ENCODE data around the gene N4BP3.
"Not testable (repeated sequence)": the region's sequence is repeated elsewhere in the genome, so short reads cannot be mapped to it uniquely, and the experiment has no call there.

Gene N4BP3

GRCh38 chr5:178123094-178123965, 10.0 kb downstream of the N4BP3 start:
- no peak for DNase-seq

- DNase-seq, result no peak
Measured at GRCh38 chr5:178123966-178124925, 10.9 kb downstream of the N4BP3 start.

DNA sequence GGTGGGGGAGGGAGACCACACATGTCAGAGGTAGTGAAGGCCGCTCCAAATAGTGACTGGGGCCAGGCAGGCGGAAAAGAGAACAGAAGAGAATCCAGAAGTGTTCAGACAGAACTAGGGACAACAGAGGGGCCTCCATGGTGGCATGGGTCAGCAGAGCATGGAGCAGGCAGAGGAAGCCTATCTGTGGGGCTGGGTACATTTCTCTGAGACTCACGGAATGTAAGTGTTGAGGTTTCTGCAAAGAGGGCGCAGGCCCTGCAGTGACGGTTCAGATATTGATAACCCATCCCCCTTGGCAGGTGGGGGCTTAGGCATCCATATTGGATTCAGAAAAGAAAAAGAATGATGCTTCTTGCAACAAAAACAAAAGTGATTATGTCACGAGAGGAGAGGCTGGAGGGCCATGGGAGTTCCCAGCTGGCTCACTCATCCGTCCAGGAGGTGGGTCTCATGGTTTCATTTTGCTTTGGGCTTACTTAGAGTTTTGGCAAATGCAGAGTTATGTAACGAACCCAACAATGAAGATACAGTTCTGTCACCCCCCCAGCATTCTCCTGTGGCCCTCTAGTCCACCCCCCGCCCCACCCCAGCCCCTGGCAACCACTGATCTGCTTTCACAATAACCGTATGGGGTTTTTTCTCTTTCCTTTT, 12.0 kb downstream of the N4BP3 start:
- no peak for DNase-seq

DNA sequence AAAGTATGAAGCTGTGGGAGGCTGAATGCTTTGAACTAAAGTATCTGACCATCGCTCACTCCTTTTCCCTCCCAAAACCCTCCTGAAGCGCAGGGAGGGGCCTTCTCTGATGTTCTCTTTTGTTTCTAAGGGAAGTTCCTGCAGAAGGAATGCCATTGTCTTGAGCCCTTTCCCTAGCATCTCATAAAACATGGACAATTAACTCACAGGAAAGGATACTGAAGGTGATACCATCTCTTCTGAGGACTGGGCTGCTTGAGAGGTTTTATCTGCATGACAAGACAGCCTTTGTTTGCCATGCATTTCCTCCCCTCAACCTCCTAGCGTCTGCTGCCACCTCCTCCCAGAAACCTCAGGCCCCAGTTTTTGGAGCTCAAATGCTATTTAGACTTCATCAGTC, 13.2 kb downstream of the N4BP3 start:
- no peak for DNase-seq

DNA sequence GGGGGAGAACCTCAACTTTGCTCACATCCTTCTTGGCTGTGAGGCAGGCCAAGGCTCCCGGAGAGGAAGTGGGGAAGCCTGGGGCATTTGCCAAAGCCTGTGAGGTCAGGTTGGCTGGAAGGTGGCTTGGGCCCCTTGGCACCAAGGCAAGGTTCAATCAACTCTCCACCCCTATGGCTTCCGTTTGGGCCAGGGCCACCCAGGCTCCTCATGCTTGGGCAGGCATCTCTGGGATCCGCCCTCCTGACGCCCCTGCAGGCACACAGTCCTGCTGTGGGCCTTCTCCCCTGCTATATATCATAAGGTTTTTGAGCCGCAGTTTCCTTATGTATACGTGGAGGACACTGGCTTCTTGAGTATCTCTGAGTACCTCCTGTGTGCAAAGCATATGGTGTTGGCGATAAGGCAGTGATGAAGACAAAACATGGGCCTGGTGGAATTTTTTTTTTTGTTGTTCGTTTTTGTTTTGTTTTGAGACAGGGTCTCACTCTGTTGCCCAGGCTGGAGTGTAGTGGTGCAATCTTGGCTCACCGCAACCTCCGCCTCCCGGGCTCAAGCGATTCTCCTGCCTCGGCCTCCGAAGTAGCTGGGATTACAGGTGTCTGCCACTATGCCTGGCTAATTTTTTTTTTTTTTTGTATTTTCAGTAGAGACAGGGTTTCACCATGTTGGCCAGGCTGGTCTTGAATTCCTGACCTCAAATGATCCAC, 14.1 kb downstream of the N4BP3 start:
- DNase-seq, result not testable (repeated sequence)

- DNase-seq, result no peak
Measured at GRCh38 chr5:178129296-178129695, 16.0 kb downstream of the N4BP3 start.

- DNase-seq, result not testable (repeated sequence)
Measured at GRCh38 chr5:178130234-178130575, 16.9 kb downstream of the N4BP3 start.

GRCh38 chr5:178130576-178131445, 17.5 kb downstream of the N4BP3 start, which contains the start of gene RMND5B:
Gene RMND5B, plus strand, starts transcription at chr5:178131014. Its CDS starts 7,106 bp downstream, at chr5:178138120.
- DNase-seq, result peak; percentile 69

DNA sequence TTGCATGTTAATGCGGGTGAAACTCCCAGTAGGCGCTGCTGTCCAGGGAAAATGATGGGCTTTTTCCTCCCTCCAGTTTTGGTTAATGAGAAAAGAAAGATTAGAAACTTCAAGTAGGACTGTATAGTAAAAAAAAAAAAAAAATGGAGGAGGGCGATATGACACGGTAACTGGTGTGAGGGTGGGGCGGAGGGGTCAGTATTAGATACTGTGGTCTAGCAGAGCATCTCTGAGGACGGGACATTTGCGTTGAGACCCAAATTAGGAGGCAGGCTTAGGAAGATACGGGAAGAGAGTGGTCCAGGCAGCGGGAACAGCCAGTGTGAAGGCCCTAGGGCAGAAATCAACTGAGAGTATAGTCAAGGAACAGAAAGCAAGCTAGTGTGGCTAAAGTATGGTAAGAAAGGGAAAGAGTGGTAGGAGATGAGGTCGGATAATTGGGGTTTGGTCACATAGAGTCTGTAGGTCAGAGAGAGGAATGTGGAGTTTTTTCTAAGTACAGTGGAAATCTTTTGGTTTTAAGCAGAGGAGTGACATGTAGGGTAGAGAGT, 18.2 kb downstream of the N4BP3 start:
- DNase-seq, result no peak

- no peak for DNase-seq
Measured at GRCh38 chr5:178136990-178137389, 23.7 kb downstream of the N4BP3 start.

DNA sequence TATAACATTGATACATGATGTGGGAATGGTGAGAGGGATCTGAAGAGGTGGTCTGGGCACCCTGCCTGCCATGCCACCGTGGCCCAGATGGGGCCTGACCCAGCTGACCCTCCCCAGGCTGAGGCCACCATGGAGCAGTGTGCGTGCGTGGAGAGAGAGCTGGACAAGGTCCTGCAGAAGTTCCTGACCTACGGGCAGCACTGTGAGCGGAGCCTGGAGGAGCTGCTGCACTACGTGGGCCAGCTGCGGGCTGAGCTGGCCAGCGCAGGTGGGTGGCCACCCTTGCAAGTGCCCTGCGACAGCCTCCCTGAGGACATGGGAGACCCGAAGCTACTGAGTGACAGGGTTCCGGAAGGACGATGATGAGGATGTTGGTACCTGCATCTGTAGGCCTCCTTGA, 24.7 kb downstream of the N4BP3 start:
- DNase-seq, result no peak

- DNase-seq, result no peak
Measured at GRCh38 chr5:178141550-178141949, 28.2 kb downstream of the N4BP3 start.

DNA sequence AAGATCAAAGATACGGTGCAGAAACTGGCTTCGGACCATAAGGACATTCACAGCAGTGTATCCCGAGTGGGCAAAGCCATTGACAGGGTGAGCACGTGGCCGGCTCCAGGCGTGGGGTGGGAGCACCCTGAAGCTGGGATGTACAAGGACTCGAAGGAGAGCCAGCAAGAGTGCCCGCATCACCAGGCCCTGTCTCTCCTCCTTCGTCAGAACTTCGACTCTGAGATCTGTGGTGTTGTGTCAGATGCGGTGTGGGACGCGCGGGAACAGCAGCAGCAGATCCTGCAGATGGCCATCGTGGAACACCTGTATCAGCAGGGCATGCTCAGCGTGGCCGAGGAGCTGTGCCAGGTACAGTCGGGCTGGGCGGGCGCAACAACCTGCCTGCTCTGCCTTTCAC, 29.3 kb downstream of the N4BP3 start:
- no peak for DNase-seq

GRCh38 chr5:178143246-178143645, 29.9 kb downstream of the N4BP3 start:
- no peak for DNase-seq

- DNase-seq, result no peak
Measured at GRCh38 chr5:178143901-178144300, 30.6 kb downstream of the N4BP3 start.

DNA sequence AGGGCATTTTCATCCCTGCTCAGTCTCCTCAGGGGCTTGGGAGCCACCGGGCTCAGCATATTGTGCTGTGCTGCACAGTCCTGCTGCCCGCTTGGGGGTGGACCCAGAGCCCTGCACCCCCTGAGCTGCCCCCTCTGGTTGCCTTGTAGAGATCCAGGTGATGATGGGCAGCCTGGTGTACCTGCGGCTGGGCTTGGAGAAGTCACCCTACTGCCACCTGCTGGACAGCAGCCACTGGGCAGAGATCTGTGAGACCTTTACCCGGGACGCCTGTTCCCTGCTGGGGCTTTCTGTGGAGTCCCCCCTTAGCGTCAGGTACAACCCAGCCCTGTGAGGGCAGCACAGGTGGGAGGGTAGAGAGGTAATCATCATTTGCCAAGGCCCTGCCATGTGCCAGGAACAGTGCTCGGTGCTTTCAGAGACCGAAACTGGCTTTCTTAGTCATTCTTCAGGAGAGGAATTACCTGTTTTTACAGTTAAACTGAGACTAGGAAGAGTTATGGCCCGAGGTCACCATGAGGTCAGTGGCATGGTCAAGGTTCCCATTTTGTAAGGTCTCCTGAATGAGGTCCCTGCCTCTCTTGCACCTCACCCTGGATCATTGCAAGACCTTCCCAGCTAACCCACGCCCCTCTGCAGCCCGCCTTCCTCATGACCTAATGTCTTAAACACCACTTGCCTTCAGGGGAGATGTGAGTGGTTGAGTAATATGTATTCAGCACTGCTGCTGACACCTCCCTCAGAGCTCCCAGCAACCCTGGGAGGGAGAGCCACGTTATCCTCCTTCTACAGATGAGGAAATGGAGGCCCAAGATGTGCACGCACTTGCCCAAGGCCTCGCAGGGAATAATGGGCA, 32.9 kb downstream of the N4BP3 start:
- DNase-seq, result peak; percentile 63

DNA sequence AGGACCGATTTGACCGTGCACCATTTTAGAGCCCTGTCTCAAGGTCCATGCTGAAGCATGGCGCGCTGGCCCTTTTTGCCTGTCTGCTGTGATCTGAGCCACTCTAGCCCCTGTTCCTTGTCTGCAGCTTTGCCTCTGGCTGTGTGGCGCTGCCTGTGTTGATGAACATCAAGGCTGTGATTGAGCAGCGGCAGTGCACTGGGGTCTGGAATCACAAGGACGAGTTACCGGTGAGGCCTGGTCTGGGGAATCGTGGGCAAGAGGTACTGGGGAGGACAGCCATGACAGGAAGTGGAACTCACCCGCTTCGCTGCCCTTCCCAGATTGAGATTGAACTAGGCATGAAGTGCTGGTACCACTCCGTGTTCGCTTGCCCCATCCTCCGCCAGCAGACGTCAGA, 34.1 kb downstream of the N4BP3 start:
- DNase-seq, result no peak

DNA sequence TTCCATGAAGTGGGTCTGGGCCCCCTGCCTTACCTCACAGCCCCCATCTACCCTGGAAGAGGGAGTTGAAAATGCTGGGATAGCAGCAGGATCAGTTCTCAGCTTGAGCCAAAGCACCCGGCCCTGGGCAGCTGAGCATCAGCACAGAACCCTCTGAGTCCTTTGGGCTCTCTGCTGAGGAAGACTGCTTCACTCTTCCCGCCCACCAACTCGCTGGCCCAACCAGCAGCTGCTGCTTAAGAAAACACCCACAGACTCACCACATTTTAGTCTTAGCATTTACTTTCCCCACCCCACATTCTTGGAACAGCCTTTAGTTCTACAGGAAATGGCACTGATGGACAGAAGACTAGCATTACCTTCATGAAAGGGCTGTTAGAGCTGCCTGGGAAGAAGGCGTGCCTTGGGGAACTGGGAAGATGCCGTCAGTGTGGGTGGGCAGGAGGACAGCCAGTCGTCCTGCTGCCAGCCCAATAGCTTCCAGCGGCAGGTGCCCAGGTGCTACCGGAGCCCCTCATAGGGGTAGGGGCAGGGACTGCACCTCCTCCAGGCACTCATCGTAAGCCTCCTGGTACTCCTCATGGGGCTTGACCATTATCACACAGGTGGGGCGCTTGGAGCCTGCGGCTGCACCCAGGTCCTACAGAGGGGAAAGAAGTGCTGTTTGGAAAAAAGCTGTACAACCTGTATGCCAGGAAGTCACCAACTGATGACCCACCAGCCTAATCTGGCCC, 36.0 kb downstream of the N4BP3 start:
- no peak for DNase-seq

DNA sequence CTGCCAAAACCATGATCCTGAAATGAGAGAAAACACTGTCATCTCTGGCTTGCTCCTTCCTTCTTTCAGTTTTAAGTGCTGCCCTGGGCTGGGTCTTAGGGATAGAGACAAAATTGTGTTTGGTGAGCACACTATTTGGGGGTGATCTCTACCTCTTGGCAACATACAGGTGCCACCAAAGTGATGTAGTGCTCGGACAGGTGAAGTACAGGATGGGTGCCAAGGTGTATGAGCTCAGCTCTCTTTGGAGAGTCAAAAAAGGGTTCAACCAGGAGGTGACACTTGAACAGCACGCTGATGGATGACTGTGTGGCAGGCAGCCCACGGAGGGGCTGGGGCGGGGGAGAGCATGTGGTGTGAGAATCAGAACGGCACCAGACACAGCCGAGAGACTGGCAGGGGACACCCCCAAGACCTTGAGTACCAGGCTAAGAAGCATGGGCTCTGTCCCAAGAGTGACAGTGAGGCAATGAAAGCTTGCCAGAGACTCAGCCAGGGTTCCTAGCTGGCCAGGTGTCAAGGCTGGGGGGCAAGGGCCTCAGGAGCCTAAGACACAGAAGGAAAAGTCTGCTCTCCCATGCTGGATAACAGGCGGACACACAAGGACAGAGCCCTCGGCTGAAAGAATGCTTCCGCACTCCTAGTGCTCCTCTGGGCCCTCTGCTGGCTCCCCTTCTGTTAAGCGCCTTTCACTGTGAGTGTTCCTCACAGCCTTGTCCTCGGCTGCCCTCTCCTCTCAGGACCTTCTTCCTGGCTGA, 37.8 kb downstream of the N4BP3 start:
- DNase-seq, result no peak

All from activated T-cell treated with anti-CD3 and anti-CD28 coated beads for 4 hours (primary cell).